ENCODE measurements around the gene NR3C1.
A peak's percentile ranks its signal among the peaks of the same experiment; 100 is the strongest.

The NR3C1 gene

GRCh38 chr5:143231973-143232812, 171.3 kb downstream of the NR3C1 start:
- in situ Hi-C loops (cut with MboI; ENCODE audit: low sequenced_read_pairs, unreplicated experiment): no loop called here
- DNase-seq (ENCODE audit: low spot score): no peak
- TF ChIP-seq, protein P1, sequence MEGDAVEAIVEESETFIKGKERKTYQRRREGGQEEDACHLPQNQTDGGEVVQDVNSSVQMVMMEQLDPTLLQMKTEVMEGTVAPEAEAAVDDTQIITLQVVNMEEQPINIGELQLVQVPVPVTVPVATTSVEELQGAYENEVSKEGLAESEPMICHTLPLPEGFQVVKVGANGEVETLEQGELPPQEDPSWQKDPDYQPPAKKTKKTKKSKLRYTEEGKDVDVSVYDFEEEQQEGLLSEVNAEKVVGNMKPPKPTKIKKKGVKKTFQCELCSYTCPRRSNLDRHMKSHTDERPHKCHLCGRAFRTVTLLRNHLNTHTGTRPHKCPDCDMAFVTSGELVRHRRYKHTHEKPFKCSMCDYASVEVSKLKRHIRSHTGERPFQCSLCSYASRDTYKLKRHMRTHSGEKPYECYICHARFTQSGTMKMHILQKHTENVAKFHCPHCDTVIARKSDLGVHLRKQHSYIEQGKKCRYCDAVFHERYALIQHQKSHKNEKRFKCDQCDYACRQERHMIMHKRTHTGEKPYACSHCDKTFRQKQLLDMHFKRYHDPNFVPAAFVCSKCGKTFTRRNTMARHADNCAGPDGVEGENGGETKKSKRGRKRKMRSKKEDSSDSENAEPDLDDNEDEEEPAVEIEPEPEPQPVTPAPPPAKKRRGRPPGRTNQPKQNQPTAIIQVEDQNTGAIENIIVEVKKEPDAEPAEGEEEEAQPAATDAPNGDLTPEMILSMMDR (IDR thresholded peaks at IDR 0.05; ENCODE audit: borderline replicate concordance, control extremely low read depth, extremely low read depth, insufficient read depth, missing control alignments): no peak

- in situ Hi-C loops (cut with MboI; ENCODE audit: low sequenced_read_pairs, unreplicated experiment): no loop called here
These were observed 172.1 kb downstream of the NR3C1 start for GRCh38 chr5:143231416-143231815.

DNA sequence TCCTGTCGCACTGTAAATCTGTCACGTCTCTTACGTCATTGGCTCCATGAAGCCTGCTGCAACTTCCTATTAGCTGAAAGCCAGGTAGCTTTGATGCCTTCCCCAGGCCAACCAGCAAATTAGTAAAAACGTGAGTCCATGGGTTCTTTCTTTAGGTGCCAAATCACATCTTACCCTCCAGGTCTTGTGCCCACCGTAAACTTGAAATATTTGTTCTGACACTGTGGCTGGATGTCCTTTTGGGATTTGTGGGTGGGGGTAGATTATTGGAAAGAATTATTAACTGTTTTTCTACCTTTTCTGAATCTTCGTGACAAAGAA, 172.8 kb downstream of the NR3C1 start:
- in situ Hi-C loops (cut with MboI; ENCODE audit: low sequenced_read_pairs, unreplicated experiment): no loop called here
- DNase-seq (ENCODE audit: low spot score): no peak
- TF ChIP-seq, protein P1 (IDR thresholded peaks at IDR 0.05; ENCODE audit: borderline replicate concordance, control extremely low read depth, extremely low read depth, insufficient read depth, missing control alignments): no peak

More at GRCh38 chr5:143231416-143231815, 172.1 kb downstream of the NR3C1 start:
- TF ChIP-seq, protein P1 (IDR thresholded peaks at IDR 0.05; ENCODE audit: borderline replicate concordance, control extremely low read depth, extremely low read depth, insufficient read depth, missing control alignments): no peak
- DNase-seq (ENCODE audit: low spot score): no peak

DNA sequence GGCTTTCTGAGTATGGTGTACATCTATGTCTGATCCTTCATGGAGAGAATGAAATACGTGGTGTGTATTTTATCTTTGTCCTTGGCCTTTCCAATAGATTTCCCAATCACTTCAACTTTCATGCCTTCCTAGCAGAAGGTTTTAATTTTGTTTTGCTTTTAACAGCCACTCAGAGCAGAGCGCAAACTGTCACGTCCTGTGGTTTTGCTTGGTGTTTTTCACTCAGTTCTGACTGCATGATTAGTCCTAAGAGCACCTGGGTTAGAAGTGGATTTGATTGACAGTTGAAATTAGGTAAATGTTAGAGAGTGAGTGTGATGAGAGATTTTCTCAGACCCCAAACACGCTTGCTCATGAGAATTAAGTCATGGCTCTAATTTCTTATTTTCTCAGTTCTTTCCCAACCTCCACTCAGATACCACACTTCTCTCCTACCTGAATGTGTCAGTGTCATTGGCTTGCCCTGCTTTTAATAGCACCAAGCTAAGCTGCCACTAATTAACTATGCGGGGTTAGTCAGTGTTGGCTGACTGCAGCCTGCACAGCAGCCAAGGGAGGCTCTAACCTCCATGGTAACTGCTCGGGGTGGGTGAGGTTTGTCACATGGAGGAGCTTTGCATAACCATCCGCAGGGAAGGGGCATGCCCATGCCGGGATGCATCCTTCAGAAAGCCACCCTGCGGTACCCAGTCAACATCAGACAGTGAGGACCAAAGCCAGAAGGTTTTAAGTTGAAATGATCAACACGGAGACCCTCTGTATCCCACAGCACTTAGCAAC, 173.4 kb downstream of the NR3C1 start:
- in situ Hi-C loops (cut with MboI; ENCODE audit: low sequenced_read_pairs, unreplicated experiment): loop anchor here (5.0 kb wide), 1 partner anchor 167 kb away; no protein-coding TSS in a partner anchor
- TF ChIP-seq, protein P1 (IDR thresholded peaks at IDR 0.05; ENCODE audit: borderline replicate concordance, control extremely low read depth, extremely low read depth, insufficient read depth, missing control alignments): no peak
- peak; percentile 79 for DNase-seq (ENCODE audit: low spot score)

DNA sequence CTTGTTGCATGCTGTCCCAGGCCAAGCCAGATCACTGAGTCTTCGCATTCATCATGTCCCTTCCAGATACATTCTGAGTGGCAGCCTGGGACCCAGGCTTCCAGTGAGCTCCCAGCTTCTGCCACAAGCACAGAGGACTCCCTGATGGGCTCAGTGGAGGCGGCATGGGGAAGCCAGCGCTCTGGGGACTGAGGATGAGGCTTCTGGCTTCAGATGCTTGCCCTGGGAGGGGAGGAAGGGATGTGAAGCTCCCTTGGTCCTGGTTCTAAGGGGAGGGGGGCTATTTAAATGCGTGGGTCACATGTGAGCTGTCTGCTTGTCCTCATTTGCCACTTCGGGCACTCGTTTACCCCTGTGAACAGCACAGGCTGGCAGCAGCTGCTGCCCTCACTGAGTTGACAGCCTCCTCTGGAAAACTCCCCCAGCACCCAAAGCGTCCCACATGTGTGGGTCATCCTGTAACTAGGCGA, 174.0 kb downstream of the NR3C1 start:
- DNase-seq (ENCODE audit: low spot score): no peak
- TF ChIP-seq, protein P1 (IDR thresholded peaks at IDR 0.05; ENCODE audit: borderline replicate concordance, control extremely low read depth, extremely low read depth, insufficient read depth, missing control alignments): no peak
- in situ Hi-C loops (cut with MboI; ENCODE audit: low sequenced_read_pairs, unreplicated experiment): loop anchor here (5.0 kb wide), 1 partner anchor 168 kb away; no protein-coding TSS in a partner anchor

DNA sequence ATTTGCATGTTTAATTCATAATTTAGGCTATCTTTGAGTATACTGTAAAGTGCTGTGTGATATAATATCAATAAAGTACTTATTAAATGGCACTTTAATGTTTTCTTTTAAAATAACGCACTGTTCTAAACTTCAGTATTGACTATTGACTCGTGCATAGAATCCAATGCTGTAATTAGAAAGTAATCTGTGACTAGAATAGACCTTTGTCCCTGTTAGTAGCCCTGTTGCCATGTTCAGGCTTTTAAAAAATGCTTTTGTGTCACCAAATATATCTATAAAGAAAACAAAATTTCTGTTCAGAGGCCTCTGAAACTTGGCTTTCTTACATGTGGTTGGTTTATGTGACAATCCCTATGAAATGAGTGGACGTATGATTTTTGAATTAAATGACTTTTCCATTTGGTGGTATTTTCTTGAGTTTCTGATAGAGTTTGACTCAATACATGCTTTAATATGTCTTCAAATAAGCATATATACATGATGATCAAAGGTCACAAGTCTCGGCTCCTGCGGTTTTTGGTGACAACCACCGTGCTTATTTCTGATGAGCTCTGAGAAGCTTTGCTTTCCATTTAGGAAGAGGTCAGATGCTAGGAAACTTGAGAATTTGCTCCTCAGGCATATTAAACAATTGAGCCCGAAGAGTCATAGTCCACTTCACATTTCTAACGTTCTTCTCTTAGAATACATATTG, 174.7 kb downstream of the NR3C1 start:
- no peak for DNase-seq (ENCODE audit: low spot score)
- in situ Hi-C loops (cut with MboI; ENCODE audit: low sequenced_read_pairs, unreplicated experiment): loop anchor here (5.0 kb wide), 1 partner anchor 169 kb away; no protein-coding TSS in a partner anchor
- TF ChIP-seq, protein P1 (IDR thresholded peaks at IDR 0.05; ENCODE audit: borderline replicate concordance, control extremely low read depth, extremely low read depth, insufficient read depth, missing control alignments): no peak
